ENCODE data around the gene SNAPC2.
"Not testable (repeated sequence)": the region's sequence is repeated elsewhere in the genome, so short reads cannot be mapped to it uniquely, and the experiment has no call there.

Gene SNAPC2

GRCh38 chr19:7940841-7941240, 20.7 kb downstream of the SNAPC2 start:
- DNase-seq (ENCODE audit: insufficient read length, low spot score) (no peak), FAIRE-seq (no peak)
- TF ChIP-seq POLR2A (IDR thresholded peaks at IDR 0.05; ENCODE audit: low read depth, low read length), result no peak

GRCh38 chr19:7941895-7942596, 21.9 kb downstream of the SNAPC2 start:
- FAIRE-seq, result no peak
- DNase-seq (ENCODE audit: insufficient read length, low spot score), result no peak
- TF ChIP-seq POLR2A (IDR thresholded peaks at IDR 0.05; ENCODE audit: low read depth, low read length), result no peak

DNA sequence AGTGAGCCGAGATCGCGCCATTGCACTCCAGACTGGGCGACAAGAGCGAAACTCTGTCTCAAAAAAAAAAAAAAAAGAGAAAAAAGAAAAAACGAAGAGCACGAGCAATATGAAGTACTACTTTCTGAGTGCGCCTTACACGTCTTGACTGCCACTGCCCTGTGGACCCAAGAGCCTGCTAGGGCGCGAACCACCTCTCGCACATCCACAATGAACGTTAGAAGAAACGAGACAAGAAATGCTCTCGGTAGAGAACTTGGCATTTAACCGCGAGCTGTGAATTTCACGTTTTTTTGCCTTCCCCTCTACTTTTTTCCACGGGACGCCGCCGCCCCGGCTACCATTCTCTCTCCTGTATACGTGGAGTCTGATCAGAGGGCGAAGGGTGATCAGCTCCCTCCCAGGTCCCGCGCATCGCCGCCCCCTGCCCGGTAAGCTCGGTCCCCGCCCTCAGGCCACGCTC, 22.9 kb downstream of the SNAPC2 start:
- no peak for DNase-seq (ENCODE audit: insufficient read length, low spot score)
- no peak for FAIRE-seq
- TF ChIP-seq POLR2A (IDR thresholded peaks at IDR 0.05; ENCODE audit: low read depth, low read length), result no peak

GRCh38 chr19:7943444-7944176, 23.5 kb downstream of the SNAPC2 start, which contains the start of gene TIMM44:
Gene TIMM44, minus strand, starts transcription at chr19:7943666. Its CDS starts 15 bp downstream, at chr19:7943651.
- TF ChIP-seq POLR2A (IDR thresholded peaks at IDR 0.05; ENCODE audit: low read depth, low read length), result peak; percentile 88
- FAIRE-seq (peak; percentile 78), DNase-seq (ENCODE audit: insufficient read length, low spot score) (peak; percentile 94)

DNA sequence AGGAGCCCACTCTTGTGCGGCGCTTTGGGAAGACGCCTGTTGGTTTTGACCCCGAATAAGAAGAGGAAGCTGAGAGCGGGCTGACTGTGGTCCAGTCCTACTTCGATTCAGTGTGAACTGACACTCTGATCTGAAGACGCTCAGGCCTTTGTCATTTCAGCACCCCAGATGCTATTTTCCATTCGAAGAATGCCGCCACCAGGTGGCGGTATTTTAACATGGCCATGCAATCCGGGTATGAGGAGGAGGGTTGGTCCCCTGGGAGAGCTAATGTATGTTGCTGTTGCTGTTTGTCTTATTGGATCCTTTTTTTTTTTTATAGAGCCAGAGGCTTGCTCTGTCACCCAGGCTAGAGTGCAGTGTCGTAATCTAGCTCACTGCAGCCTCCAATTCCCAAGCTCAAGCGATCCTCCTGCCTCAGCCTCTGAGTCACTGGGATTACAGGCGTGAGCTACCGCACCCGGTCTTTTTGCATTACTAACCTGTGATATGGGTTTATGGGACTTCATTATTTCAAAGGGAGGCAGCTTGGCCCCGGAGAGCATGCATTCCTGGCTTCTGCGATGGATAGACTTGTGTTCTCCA, 24.1 kb downstream of the SNAPC2 start:
- DNase-seq (ENCODE audit: insufficient read length, low spot score) (peak; percentile 82), FAIRE-seq (no peak)
- TF ChIP-seq POLR2A (IDR thresholded peaks at IDR 0.05; ENCODE audit: low read depth, low read length), result no peak

- FAIRE-seq (no peak), DNase-seq (ENCODE audit: insufficient read length, low spot score) (no peak)
- no peak for TF ChIP-seq POLR2A (IDR thresholded peaks at IDR 0.05; ENCODE audit: low read depth, low read length)
Measured at GRCh38 chr19:7947939-7948338, 27.8 kb downstream of the SNAPC2 start.

DNA sequence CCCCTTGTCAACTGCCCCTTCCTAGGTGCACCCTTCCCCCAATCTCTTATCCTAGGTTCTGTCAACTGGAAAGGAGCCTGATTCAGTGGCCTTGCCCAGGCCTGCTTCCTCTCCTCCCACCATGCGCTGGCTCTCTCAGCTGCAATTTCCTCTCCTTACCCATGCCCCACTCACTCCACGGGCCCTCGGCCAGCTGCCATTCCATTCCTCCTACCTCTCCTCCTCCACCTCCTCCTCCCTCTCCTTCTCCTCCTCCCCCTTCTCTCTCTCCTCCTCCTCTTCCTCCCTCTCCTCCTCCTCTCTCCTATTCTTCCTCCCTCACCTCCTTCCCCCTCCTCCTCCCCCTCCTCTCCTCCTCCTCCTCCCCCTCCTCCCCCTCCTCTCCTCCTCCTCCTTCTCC, 32.9 kb downstream of the SNAPC2 start:
- TF ChIP-seq POLR2A (IDR thresholded peaks at IDR 0.05; ENCODE audit: low read depth, low read length), result no peak
- FAIRE-seq, result no peak
- no peak for DNase-seq (ENCODE audit: insufficient read length, low spot score)

DNA sequence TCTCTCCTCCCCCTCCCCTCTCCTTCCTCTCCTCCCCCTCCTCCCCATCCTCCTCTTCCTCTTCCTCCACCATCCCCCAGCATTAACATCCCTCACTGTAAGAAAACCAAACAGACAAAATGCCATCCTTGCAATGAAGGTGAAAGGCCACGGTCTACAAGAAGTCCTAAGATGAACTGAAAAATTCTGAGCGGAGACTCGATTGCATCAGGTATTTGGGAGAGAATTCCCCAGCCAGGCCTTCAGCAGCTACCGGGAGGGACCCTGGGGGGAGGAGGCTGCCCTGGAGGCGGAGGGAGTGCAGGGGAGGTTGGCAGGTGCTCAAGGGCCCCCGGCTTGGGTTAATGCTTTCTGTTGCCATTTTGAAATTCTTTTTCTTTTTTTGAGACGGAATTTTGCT, 33.4 kb downstream of the SNAPC2 start:
- FAIRE-seq (no peak), DNase-seq (ENCODE audit: insufficient read length, low spot score) (no peak)
- TF ChIP-seq POLR2A (IDR thresholded peaks at IDR 0.05; ENCODE audit: low read depth, low read length), result no peak

DNA sequence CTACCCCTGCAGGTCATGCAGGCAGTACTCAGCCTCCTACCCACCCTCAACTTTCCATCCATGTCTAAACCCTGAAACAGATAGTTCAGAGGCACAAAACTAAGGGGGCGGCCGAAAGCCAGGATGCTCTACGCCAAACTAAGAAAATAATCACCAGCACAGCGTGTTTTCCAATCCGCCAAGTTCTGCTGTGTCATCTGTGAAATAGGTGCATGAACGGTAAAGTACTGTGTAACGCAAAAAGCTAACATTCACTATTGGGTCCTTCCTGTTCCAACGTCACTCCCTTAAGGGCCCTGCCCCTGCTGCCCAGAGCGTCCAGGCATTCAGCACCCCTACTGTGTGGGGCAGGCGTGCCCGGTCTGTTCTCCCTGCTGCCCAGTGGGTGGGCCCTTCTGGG, 35.6 kb downstream of the SNAPC2 start:
- FAIRE-seq, result no peak
- no peak for DNase-seq (ENCODE audit: insufficient read length, low spot score)
- TF ChIP-seq POLR2A (IDR thresholded peaks at IDR 0.05; ENCODE audit: low read depth, low read length), result no peak

- DNase-seq (ENCODE audit: insufficient read length, low spot score) (no peak), FAIRE-seq (no peak)
- TF ChIP-seq POLR2A (IDR thresholded peaks at IDR 0.05; ENCODE audit: low read depth, low read length), result no peak
Measured at GRCh38 chr19:7959211-7959610, 39.1 kb downstream of the SNAPC2 start.

DNA sequence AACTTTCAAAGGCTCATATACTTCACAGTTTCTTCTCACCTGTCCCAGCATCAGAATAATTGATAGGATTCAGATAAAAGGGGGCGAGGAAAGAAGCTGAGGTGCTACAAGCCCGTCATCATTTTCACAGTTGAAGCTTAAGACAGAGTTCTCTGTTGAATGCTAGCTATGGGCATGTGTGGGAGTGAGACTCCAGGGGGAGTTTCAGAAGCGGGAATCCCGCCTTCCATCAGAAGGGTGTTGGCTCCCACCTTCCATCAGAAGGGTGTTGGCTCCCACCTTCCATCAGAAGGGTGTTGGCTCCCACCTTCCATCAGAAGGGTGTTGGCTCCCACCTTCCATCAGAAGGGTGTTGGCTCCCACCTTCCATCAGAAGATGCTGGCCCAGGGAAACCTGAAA, 40.9 kb downstream of the SNAPC2 start:
- not testable (repeated sequence) for DNase-seq (ENCODE audit: insufficient read length, low spot score); FAIRE-seq

- DNase-seq (ENCODE audit: insufficient read length, low spot score), result no peak
- TF ChIP-seq POLR2A (IDR thresholded peaks at IDR 0.05; ENCODE audit: low read depth, low read length), result no peak
Measured at GRCh38 chr19:7961920-7962626, 41.9 kb downstream of the SNAPC2 start.

GRCh38 chr19:7962644-7963268, 42.6 kb downstream of the SNAPC2 start:
- DNase-seq (ENCODE audit: insufficient read length, low spot score), result no peak
- TF ChIP-seq POLR2A (IDR thresholded peaks at IDR 0.05; ENCODE audit: low read depth, low read length), result no peak
- no peak for FAIRE-seq

More at GRCh38 chr19:7961920-7962626, 41.9 kb downstream of the SNAPC2 start:
- FAIRE-seq, result no peak

All from H54 (cell line).